ENCODE results near the gene KRT33B.
A peak's percentile ranks its signal among the peaks of the same experiment; 100 is the strongest.

The KRT33B gene

GRCh38 chr17:41329279-41329948, 40.2 kb downstream of the KRT33B start:
- POLR2A ChIA-PET: no interaction called here
- no peak overlapping the region for H3K4me3 ChIP-seq (ENCODE audit: low read depth, low read length)
- H3K27ac ChIP-seq (ENCODE audit: extremely low read depth, low read depth, low read length): no peak overlapping the region
- CTCF ChIA-PET: interaction anchor here (0.5 to 2.8 kb wide), 24 partner anchors 9 to 909 kb away, joined by 3 to 16 read pairs (median 4); partner anchors contain the start of genes KRTAP17-1 and KRTAP4-2
- H3K4me1 ChIP-seq (ENCODE audit: control insufficient read depth, insufficient read depth, low read length): no peaks in the 10 kb centered on the region
- no peaks in the 10 kb centered on the region for H3K36me3 ChIP-seq (ENCODE audit: control insufficient read depth in 2 of 2, insufficient read depth in 1 of 2, low read length in 2 of 2)
- H3K9me3 ChIP-seq (ENCODE audit: control insufficient read depth, insufficient read depth, low read depth, low read length): no peaks in the 10 kb centered on the region
- TF ChIP-seq ZNF19 (tag by site-specific recombination; IDR thresholded peaks at IDR 0.05; ENCODE audit: low read depth) (no peak), ZNF10 (tag by site-specific recombination; IDR thresholded peaks at IDR 0.05) (no peak), ZNF184 (tag by site-specific recombination; IDR thresholded peaks at IDR 0.05) (no peak), CTCF (tag by site-specific recombination; IDR thresholded peaks at IDR 0.05) (peak; percentile 82), ZBTB1 (tag by site-specific recombination; IDR thresholded peaks at IDR 0.05) (no peak), KLF17 (tag by site-specific recombination; IDR thresholded peaks at IDR 0.05) (no peak), ZNF112 (tag by site-specific recombination; IDR thresholded peaks at IDR 0.05) (no peak), YY2 (tag by site-specific recombination; IDR thresholded peaks at IDR 0.05) (no peak), ZNF398 (tag by site-specific recombination; IDR thresholded peaks at IDR 0.05) (no peak), ZNF423 (tag by site-specific recombination; IDR thresholded peaks at IDR 0.05) (no peak), ZNF426 (tag by site-specific recombination; IDR thresholded peaks at IDR 0.05) (no peak), ZNF501 (tag by site-specific recombination; IDR thresholded peaks at IDR 0.05) (no peak), GLIS2 (tag by site-specific recombination; IDR thresholded peaks at IDR 0.05) (no peak), ZBTB26 (tag by site-specific recombination; optimal IDR thresholded peaks at IDR 0.05) (no peak), ZBTB20 (tag by site-specific recombination; IDR thresholded peaks at IDR 0.05) (0 out of 2 replicates have a peak, but pooled peaks have one; percentile 15), ZNF2 (tag by site-specific recombination; IDR thresholded peaks at IDR 0.05) (no peak), ZNF555 (tag by site-specific recombination; conservative IDR thresholded peaks at IDR 0.05) (no peak), TRIM28 (IDR thresholded peaks at IDR 0.05; ENCODE audit: borderline replicate concordance, low read length) (no peak), ZNF600 (tag by site-specific recombination; IDR thresholded peaks at IDR 0.05) (0 out of 2 replicates have a peak, but pooled peaks have one; percentile 15), ZNF544 (tag by site-specific recombination; IDR thresholded peaks at IDR 0.05) (no peak), ZNF664 (tag by site-specific recombination; IDR thresholded peaks at IDR 0.05) (no peak), ZSCAN16 (tag by site-specific recombination; IDR thresholded peaks at IDR 0.05) (no peak), ZBTB17 (tag by site-specific recombination; IDR thresholded peaks at IDR 0.05) (0 out of 2 replicates have a peak, but pooled peaks have one; percentile 42), PRDM1 (tag by site-specific recombination; IDR thresholded peaks at IDR 0.05) (no peak), ZNF837 (tag by site-specific recombination; IDR thresholded peaks at IDR 0.05) (no peak), ZNF654 (tag by site-specific recombination; IDR thresholded peaks at IDR 0.05; ENCODE audit: low read depth) (peak; percentile 68), KLF7 (tag by site-specific recombination; IDR thresholded peaks at IDR 0.05; ENCODE audit: borderline replicate concordance) (no peak), ZNF560 (tag by site-specific recombination; IDR thresholded peaks at IDR 0.05; ENCODE audit: borderline replicate concordance) (no peak), HOXD13 (CRISPR knock-in tag; IDR thresholded peaks at IDR 0.05; ENCODE audit: borderline replicate concordance) (no peak), ZBTB10 (tag by site-specific recombination; IDR thresholded peaks at IDR 0.05) (no peak), ZNF311 (tag by site-specific recombination; IDR thresholded peaks at IDR 0.05; ENCODE audit: borderline replicate concordance) (no peak), ZNF221 (tag by site-specific recombination; IDR thresholded peaks at IDR 0.05; ENCODE audit: borderline replicate concordance) (no peak)
